ENCODE data around the gene SLC25A15. TPM values are rescaled to one million over a fixed set of nuclear protein-coding genes. Genes with fewer than 3 reads are reported as not detected.
"Not testable (repeated sequence)": the region's sequence is repeated elsewhere in the genome, so short reads cannot be mapped to it uniquely, and the experiment has no call there.

SLC25A15 gene
- total RNA-seq, 4 donors from 2014 or later, result 5.5 to 7.4 (median 5.7) TPM

DNA sequence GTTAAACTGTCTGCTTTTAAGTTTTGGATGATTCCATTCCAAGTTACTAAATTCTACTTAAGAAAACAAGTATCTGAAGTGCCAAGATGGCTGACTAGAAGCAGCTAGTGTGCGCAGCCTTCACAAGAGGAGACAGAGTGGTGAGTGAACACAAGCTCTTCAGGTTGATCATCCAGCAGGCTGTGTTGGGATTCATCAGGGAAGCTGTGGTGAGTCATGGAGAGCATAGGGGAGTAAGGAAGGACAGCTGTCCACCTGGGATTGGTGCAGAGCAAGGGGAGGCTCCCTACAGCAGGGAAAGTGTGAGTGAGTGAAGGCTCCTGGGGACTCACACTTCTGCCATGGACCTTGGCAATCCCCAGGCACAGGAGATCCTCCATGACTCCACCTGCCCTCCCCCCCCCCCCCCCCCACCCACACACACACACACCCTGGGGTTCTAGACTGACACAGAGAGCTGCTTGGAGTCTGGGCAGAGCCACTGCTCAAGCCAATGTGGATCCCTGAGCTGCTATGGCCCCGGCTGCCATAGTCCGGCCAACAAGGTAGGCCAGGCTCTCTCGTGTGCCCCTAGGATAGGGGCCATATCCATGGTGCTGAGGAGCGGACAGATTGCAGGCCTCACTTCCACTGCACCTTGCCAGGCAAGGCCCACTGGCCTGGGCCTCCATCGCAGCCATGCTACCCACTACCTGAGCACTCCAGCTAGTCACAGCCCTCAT is 23.5 kb downstream of the SLC25A15 start:
- DNase-seq (ENCODE audit: low spot score), result no peak
- no peak for ATAC-seq (ENCODE audit: low FRiP score)
- TF ChIP-seq, protein P1, sequence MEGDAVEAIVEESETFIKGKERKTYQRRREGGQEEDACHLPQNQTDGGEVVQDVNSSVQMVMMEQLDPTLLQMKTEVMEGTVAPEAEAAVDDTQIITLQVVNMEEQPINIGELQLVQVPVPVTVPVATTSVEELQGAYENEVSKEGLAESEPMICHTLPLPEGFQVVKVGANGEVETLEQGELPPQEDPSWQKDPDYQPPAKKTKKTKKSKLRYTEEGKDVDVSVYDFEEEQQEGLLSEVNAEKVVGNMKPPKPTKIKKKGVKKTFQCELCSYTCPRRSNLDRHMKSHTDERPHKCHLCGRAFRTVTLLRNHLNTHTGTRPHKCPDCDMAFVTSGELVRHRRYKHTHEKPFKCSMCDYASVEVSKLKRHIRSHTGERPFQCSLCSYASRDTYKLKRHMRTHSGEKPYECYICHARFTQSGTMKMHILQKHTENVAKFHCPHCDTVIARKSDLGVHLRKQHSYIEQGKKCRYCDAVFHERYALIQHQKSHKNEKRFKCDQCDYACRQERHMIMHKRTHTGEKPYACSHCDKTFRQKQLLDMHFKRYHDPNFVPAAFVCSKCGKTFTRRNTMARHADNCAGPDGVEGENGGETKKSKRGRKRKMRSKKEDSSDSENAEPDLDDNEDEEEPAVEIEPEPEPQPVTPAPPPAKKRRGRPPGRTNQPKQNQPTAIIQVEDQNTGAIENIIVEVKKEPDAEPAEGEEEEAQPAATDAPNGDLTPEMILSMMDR (IDR thresholded peaks at IDR 0.05), result no peak

GRCh38 chr13:40813667-40814454 is 24.4 kb downstream of the SLC25A15 start:
- ATAC-seq (ENCODE audit: low FRiP score), result no peak

GRCh38 chr13:40814803-40815202 is 25.4 kb downstream of the SLC25A15 start:
- TF ChIP-seq, protein P1 (IDR thresholded peaks at IDR 0.05), result no peak
- ATAC-seq (ENCODE audit: low FRiP score) (no peak), DNase-seq (ENCODE audit: low spot score) (no peak)

More at GRCh38 chr13:40813667-40814454, 24.4 kb downstream of the SLC25A15 start:
- no peak for DNase-seq (ENCODE audit: low spot score)
- TF ChIP-seq, protein P1 (IDR thresholded peaks at IDR 0.05), result no peak

DNA sequence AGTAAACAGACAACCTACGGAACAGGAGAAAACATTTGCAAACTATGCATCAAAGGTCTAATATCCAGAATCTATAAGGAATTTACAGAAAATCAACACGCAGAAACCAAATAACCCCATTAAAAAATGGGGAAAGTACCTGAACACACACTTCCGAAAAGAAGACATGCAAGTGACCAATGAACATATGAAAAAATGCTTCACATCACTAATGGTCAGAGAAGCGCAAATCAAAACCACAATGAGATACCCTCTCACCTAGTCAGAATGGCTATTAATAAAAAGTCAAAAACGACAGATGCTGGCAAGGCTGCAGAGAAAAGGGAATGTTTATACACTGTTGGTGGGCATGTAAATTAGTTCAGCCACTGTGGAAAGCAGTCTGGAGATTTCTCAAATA is 29.5 kb downstream of the SLC25A15 start:
- no peak for DNase-seq (ENCODE audit: low spot score)
- no peak for ATAC-seq (ENCODE audit: low FRiP score)
- TF ChIP-seq, protein P1 (IDR thresholded peaks at IDR 0.05), result no peak

DNA sequence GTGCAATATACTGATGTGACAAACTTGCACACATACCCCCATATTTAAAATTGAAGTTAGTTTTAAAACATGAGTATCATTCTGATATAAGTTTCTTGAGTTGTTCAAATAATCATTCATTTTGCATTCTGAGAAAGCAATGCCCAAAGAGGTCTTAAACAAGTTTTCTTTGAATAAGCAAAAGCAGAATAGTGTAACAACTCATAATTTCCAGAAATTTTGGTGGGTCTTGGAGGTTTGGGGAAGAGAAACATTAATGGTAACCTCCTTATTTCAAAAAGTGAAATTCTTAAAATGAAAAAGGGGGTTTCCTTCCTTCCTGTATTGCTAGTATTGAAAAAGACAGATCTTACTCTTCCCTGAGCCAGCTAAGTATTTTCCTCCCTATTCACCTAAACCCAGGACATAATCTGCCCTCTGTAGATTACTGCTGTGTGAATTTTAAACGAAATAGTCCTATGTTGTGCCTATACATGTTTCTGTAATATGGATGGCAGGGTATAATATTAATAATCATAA is 30.4 kb downstream of the SLC25A15 start:
- TF ChIP-seq, protein P1 (IDR thresholded peaks at IDR 0.05), result no peak
- ATAC-seq (ENCODE audit: low FRiP score) (no peak), DNase-seq (ENCODE audit: low spot score) (no peak)

DNA sequence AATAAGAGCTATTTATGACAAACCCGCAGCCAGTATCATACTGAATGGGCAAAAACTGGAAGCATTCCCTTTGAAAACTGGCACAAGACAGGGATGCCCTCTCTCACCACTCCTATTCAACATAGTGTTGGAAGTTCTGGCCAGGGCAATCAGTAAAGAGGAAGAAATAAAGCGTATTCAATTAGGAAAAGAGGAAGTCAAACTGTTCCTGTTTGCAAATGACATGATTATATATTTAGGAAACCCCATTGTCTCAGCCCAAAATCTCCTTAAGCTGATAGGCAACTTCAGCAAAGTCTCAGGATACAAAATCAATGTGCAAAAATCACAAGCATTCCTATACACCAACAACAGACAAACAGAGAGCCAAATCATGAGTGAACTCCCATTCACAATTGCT is 50.3 kb downstream of the SLC25A15 start:
- not testable (repeated sequence) for ATAC-seq (ENCODE audit: low FRiP score)

DNA sequence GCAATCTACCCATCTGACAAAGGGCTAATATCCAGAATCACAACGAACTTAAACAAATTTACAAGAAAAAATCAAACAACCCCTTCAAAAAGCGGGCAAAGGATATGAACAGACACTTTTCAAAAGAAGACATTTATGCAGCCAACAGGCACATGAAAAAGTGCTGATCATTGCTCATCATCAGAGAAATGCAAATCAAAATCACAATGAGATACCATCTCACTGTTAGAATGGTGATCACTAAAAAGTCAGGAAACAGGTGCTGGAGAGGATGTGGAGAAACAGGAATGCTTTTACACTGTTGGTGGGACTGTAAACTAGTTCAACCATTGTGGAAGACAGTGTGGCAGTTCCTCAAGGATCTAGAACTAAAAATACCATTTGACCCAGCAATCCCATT is 51.5 kb downstream of the SLC25A15 start:
- not testable (repeated sequence) for ATAC-seq (ENCODE audit: low FRiP score); DNase-seq (ENCODE audit: low spot score)

More for the DNA sequence above, 50.3 kb downstream of the SLC25A15 start:
- not testable (repeated sequence) for DNase-seq (ENCODE audit: low spot score)

Small RNAs within 50 kb of the gene (small RNA-seq; reads per million reads assigned to genes)
- gene MIR621, result not detected

Other genes starting within 250 kb of the SLC25A15 start
- gene FOXO1, start 123.0 kb upstream of the SLC25A15 start, total RNA-seq, result 100 to 1,000 TPM in 1 of 4 donors, 10 to 100 TPM in 3; 65.7 to 111 (median 87.5) TPM
- gene MRPS31, start 18.4 kb upstream of the SLC25A15 start, total RNA-seq, result 10 to 100 TPM in 3 of 4 donors, 1 to 10 TPM in 1; 9.8 to 19.6 (median 17.4) TPM
- 100 to 1,000 TPM in 1 of 4 donors, 10 to 100 TPM in 3; 87.4 to 107 (median 89.9) TPM for gene ELF1, start 229.7 kb downstream of the SLC25A15 start, total RNA-seq

All from omental fat pad (tissue), 4 donors.